Activated naive CD8-positive, alpha-beta T cell treated with anti-CD3 and anti-CD28 coated beads, Interleukin-2, amount 50 U/mL, for 24 hours (primary cell): ENCODE results near the gene WTIP.
"Not testable (repeated sequence)": the region's sequence is repeated elsewhere in the genome, so short reads cannot be mapped to it uniquely, and the experiment has no call there.

Experiments used
- ATAC-seq: fragments of 150-1000 bp; cut with Tn5 transposase; one replicate; pipeline ENCODE4 v1.10.0; 2021
- DNase-seq: peaks from one replicate; pipeline ENCODE4 v3.0.0; 2021
- H3K27ac Mint-ChIP-seq: one replicate; pipeline ENCODE4 v1.8.0; 2021; ENCODE audit warnings: mild to moderate bottlenecking, mixed read lengths
- H3K27me3 Mint-ChIP-seq: one replicate; pipeline ENCODE4 v1.8.0; 2021; ENCODE audit warnings: mixed read lengths
- H3K36me3 Mint-ChIP-seq: one replicate; pipeline ENCODE4 v1.8.0; 2021; ENCODE audit warnings: low read depth, mixed read lengths
- H3K4me1 Mint-ChIP-seq: one replicate; pipeline ENCODE4 v1.8.0; 2021; ENCODE audit warnings: mixed read lengths
- H3K4me3 Mint-ChIP-seq: one replicate; pipeline ENCODE4 v1.8.0; 2021; ENCODE audit warnings: mild to moderate bottlenecking, moderate library complexity, mixed read lengths
- H3K9me3 Mint-ChIP-seq: one replicate; pipeline ENCODE4 v1.8.0; 2021; ENCODE audit warnings: mixed read lengths

The WTIP gene

DNA sequence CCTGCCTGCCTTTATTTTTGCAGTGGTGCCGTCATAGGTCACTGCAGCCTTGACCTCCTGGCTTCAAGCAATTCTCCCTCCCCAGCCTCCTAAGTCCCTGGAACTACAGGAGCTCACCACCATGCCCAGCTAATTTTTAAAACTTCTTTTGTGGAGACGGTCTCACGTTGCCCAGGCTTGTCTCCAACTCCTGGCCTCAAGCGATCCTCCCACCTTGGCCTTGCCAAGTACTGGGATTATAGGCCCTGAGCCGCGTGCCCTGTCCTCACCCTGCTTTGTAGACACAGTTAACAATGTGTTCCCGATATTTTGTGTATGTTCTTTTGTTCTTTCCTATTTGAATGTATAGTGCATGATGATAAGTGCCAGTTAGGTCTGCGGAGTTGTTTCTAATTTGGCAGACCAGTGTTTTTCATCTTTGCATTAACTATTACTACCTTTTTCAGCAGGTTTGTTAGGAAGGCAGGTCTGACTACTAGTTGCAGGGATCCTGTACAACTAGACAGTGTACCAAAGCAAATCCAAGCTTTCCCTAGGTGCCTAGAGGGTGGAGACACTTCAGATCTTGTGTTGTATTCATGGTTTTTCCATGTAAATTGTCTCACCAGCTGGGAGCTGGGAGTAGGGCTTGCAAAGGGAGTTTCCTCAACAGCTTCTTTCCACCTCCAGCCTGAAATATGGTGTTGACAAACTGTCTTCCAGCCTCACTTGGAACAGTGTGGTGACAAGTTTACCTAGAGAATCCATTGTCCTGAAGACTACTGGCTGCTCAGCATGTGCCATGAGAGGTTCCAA is 9.5 kb upstream of the WTIP start:
- Mint-ChIP-seq H3K27me3 (no peaks in the 10 kb centered on the region), H3K36me3 (peaks cover 43% of the 10 kb centered on the region), H3K9me3 (no peaks in the 10 kb centered on the region), H3K27ac (no peak overlapping the region), H3K4me1 (peaks cover 19% of the 10 kb centered on the region), H3K4me3 (no peak overlapping the region)
- no peak for ATAC-seq
- no peak for DNase-seq

DNA sequence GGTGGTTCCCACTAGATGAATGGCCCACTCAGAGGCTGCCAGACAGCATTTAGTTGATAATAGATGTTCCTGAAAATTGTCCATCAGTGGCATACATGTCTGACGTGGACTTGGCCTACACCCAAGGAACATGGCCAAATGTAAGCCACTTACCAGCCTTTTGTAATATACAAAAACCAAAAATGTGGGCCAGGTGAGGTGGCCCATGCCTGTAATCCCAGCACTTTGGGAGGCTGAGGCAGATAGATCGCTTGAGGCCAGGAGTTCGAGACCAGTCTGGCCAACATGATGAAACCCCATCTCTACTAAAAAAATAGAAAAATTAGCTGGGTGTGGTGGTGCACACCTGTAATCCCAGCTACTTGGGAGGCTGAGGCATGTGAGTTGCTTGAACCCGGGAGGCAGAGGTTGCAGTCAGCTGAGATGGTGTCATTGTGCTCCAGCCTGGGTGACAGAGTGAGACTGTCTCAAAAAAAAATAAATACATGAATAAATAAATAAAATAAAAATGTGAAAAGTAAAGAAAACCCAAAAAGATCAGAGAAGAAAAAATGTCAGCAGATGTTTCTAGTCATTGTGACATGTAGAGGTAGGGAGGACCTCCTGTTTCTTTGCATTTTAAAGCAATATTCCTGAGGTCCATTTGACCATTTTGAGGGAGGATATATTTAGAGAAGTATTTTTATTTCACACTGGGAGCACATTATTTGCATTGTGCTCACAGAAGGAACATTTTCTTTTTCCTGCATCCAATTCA is 7.1 kb upstream of the WTIP start:
- Mint-ChIP-seq H3K36me3 (peaks cover 33% of the 10 kb centered on the region), H3K27ac (peak overlapping the region; percentile 72), H3K4me1 (peaks cover 19% of the 10 kb centered on the region), H3K9me3 (no peaks in the 10 kb centered on the region), H3K27me3 (no peaks in the 10 kb centered on the region), H3K4me3 (no peak overlapping the region)
- no peak for DNase-seq
- no peak for ATAC-seq

DNA sequence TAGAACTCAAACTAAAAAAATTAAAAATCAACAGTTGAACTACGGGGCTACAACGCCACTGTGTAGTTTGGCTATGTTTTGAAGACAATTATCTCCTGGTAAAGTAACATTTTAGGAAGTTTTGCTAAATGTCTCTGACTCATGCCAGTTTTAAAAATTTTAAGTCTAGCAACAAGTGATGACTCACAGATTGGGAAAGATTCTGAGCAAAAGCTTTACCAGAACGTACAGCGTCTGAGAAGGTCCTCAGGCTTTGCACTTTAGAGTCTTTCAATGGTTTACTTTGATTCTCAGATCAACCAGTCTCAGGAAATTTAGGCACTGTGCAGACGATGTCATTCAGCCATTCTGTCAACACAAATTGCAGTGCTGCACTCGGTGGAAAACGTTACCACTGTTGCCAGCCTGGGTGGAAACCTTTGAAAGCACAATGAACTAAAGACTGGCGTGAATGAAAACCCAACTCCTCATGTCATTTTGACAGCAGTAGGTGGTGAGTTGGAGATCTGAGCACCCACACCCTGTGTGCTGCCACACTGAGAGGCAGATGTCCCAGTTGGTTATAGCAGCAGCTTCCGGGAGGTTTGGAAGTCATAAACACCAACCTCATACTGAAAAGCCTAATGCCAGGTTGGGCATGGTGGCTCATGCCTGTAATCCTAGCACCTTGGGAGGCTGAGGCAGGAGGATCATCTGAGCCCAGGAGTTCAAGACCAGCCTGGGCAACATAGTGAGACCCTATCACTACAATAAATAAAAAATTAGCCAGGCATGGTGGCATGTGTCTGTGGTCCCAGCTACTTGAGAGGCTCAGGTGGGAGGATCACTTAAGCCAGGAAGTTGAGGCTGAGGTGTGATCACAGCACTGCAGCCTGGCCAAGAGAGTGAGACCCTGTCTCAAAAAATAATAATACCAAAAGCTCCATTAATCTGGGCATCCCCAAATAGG is 6.3 kb upstream of the WTIP start:
- peaks cover 19% of the 10 kb centered on the region for H3K4me1 Mint-ChIP-seq
- peak overlapping the region; percentile 72 for H3K27ac Mint-ChIP-seq

DNA sequence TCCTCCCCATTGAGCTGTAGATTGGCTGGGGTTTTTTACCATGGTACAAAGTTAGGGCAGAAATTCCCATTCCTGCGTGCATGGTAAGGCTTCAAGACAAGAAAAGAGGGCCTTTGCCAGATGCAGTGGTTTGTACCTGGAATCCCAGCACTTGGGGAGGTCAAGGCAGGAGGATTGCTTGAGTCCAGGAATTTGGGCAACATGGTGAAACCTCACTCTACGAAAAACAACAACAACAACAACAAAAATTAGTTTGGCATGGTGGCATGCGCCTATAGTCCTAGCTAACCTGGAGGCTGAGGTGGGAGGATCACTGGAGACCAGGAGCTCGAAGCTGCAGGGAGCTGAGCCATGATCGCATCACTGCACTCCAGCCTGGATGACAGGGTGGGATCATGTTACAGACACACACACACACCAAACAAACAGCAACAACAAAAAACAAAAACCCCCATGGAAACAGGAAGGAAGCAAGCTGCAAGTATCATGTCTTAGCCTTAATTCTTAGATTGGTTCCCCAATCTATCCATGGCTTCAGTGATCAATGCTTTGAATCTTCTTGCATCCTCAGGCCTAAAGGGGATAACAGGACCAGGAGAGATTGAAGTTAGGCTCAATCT is 5.5 kb upstream of the WTIP start:
- no peak for DNase-seq
- Mint-ChIP-seq H3K27ac (no peak overlapping the region), H3K4me3 (no peak overlapping the region), H3K9me3 (no peaks in the 10 kb centered on the region), H3K4me1 (peaks cover 19% of the 10 kb centered on the region), H3K36me3 (peaks cover 24% of the 10 kb centered on the region), H3K27me3 (peaks cover 13% of the 10 kb centered on the region)
- ATAC-seq = no peak

More for the DNA sequence above, 6.3 kb upstream of the WTIP start:
- no peak overlapping the region for H3K4me3 Mint-ChIP-seq
- peaks cover 27% of the 10 kb centered on the region for H3K36me3 Mint-ChIP-seq
- DNase-seq = peak; percentile 15
- no peaks in the 10 kb centered on the region for H3K9me3 Mint-ChIP-seq
- ATAC-seq = peak; percentile 81
- H3K27me3 Mint-ChIP-seq = peaks cover 5% of the 10 kb centered on the region

DNA sequence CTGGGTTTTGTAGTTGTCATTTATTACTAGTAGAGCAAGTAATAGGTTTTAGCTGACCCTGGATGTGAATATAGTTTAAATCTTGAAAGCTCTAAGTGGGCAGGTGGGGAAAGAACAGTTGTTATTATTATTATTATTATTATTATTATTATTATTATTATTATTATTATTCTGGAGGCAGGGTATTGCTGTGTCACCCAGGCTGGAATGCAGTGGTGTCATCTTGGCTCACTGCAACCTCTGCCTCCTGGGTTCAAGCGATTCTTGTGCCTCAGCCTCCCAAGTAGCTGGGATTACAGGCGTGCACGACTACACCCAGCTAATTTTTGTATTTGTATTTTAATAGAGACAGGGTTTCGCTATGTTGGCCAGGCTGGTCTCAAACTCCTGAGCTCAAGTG is 3.1 kb upstream of the WTIP start:
- Mint-ChIP-seq H3K27me3 (peaks cover 24% of the 10 kb centered on the region), H3K4me1 (peaks cover 22% of the 10 kb centered on the region)
- H3K9me3 Mint-ChIP-seq, ATAC-seq, H3K4me3 Mint-ChIP-seq, DNase-seq, H3K36me3 Mint-ChIP-seq, H3K27ac Mint-ChIP-seq: not testable (repeated sequence)

DNA sequence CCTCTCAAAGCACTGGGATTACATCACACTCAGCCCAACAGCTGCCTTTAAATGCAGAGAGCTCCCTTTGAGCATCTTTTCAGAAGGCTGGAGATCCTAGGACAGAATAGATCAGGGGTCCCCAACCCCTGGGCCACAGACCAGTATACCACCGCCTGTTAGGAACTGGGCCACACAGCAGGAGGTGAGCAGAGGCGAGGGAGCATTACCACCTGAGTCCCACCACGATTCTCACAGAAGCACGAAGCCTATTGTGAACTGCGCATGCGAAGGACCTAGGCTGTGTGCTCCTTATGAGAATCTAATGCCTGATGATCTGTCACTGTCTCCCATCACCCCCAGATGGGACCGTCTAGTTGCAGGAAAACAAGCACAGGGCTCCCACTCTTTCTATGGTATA is 2.2 kb upstream of the WTIP start:
- peaks cover 22% of the 10 kb centered on the region for H3K4me1 Mint-ChIP-seq
- H3K36me3 Mint-ChIP-seq = peaks cover 6% of the 10 kb centered on the region
- DNase-seq (no peak), ATAC-seq (no peak)
- no peak overlapping the region for H3K4me3 Mint-ChIP-seq
- no peak overlapping the region for H3K27ac Mint-ChIP-seq
- peaks cover 31% of the 10 kb centered on the region for H3K27me3 Mint-ChIP-seq
- H3K9me3 Mint-ChIP-seq = no peaks in the 10 kb centered on the region

DNA sequence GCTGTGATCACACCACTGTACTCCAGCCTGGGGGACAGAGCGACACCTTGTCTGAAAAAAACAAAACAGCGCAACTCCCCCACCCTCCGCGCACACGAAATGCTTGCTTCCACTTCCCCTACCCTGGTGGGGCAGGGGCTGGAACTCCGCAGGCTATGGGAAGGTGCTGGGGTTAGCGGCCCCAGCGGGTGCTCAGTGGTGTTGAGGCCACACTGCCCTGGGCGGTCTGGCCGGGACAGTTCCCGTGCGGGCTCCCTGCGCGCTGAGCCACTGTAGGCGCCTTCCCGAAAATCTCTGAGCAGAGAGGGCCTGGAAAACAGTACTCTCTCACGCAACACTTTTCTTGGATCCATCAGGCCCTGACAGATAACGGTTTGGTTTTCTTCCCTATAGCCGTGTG is 1.1 kb upstream of the WTIP start:
- peaks cover 12% of the 10 kb centered on the region for H3K4me1 Mint-ChIP-seq

DNA sequence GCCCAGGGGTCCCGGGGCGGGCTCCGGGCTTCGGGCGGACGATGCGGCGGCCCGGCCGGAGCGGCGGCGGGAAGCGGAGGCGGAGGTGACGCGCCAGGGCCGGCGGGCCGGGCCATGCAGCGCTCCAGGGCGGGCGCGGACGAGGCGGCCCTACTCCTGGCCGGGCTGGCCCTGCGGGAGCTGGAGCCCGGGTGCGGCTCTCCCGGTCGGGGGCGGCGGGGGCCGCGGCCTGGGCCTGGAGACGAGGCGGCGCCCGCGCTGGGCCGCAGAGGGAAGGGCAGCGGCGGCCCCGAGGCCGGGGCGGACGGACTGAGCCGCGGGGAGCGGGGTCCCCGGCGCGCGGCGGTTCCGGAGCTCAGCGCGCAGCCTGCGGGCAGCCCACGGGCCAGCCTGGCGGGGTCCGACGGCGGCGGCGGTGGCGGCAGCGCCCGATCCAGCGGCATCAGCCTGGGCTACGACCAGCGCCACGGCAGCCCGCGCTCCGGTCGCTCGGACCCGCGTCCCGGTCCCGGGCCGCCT is 362 bp downstream of the WTIP start:
- H3K27ac Mint-ChIP-seq = no peak overlapping the region
- no peaks in the 10 kb centered on the region for H3K36me3 Mint-ChIP-seq
- no peak overlapping the region for H3K4me3 Mint-ChIP-seq
- no peak for ATAC-seq
- peaks cover 48% of the 10 kb centered on the region for H3K27me3 Mint-ChIP-seq
- H3K9me3 Mint-ChIP-seq = no peaks in the 10 kb centered on the region
- no peak for DNase-seq
- H3K4me1 Mint-ChIP-seq = peaks cover 5% of the 10 kb centered on the region

More for the DNA sequence above, 1.1 kb upstream of the WTIP start:
- H3K36me3 Mint-ChIP-seq = no peaks in the 10 kb centered on the region
- ATAC-seq (no peak), DNase-seq (no peak)
- no peaks in the 10 kb centered on the region for H3K9me3 Mint-ChIP-seq
- peaks cover 38% of the 10 kb centered on the region for H3K27me3 Mint-ChIP-seq
- no peak overlapping the region for H3K27ac Mint-ChIP-seq
- no peak overlapping the region for H3K4me3 Mint-ChIP-seq

DNA sequence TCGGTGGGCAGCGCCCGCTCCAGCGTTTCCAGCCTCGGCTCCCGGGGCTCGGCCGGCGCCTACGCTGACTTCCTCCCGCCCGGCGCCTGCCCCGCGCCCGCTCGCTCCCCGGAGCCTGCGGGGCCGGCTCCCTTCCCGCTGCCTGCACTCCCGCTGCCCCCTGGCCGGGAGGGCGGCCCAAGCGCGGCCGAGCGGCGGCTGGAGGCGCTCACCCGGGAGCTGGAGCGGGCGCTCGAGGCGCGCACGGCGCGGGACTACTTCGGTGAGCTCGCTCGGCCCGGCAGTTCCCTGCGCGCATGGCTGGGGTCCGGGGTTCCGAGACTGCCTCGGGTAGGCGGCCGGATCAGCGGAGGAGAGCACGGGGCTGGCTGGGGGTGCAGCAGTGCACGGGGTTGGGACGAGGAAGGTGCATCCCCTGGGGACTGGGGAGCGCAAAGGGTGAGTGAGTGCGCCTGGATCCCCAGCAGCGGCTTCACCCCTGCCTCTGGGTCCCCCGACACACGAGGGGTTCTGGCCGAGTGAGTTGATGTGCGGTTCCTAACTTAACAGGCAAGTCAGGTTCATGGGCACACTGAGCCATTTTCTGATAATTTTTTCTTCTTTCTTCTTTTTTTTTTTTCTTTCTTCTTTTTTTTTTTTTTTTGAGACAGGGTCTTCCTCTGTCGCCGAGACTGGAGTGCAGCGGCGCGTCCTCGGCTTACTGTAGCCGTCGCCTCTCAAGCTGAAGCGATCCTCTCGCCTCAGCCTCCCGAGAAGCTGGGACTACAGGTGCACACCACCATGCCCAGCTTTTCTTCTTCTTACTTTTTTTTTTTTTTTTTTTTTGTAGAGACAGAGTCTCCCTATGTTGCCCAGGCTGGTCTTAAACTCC is 1.1 kb downstream of the WTIP start:
- no peaks in the 10 kb centered on the region for H3K9me3 Mint-ChIP-seq
- H3K27me3 Mint-ChIP-seq = peaks cover 51% of the 10 kb centered on the region
- H3K4me1 Mint-ChIP-seq = peaks cover 5% of the 10 kb centered on the region
- no peak for DNase-seq
- H3K4me3 Mint-ChIP-seq = peak overlapping the region; percentile 24
- no peak overlapping the region for H3K27ac Mint-ChIP-seq
- no peak for ATAC-seq
- H3K36me3 Mint-ChIP-seq = no peaks in the 10 kb centered on the region

DNA sequence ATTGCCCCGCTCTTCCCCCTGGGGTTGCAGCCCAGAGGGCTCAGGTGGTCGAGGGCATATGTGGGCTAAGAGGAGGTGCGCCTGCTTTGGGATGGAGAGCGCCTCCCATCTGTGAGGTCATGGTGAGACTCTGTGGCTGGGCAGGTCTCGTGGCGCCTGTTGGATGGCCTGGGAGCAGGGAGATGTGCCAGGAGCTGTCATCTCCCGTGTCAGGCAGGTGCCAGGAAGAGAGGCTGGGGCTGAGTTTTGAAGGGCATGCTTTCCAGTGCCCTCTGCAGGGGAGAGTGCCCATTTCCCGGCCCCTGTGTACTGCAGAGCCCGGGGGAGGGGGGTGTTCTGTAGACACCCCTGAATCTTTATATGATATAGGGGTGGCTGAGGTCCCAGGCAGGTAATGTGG is 2.8 kb downstream of the WTIP start:
- H3K27me3 Mint-ChIP-seq = peaks cover 51% of the 10 kb centered on the region
- no peak overlapping the region for H3K4me3 Mint-ChIP-seq
- no peaks in the 10 kb centered on the region for H3K9me3 Mint-ChIP-seq

DNA sequence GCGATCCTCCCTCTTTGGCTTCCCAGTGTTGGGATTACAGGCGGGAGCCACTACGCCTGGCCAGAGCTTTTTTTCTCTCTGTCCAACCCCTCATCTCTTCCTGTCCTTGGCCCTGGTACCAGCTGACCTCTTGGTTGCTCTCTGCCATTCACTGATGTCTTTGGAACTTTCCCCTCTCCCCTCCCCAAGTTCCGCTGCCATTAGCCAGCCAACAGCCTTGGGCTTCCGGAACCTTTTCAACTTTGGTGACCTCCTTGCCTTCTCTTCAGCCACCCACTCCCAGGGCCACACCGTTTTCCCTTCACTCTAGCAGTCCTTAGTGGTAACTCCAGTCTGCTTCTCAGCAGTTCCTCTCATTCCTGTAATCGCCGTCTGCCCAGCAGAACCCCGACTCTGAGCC is 4.3 kb downstream of the WTIP start:
- no peaks in the 10 kb centered on the region for H3K36me3 Mint-ChIP-seq
- H3K4me3 Mint-ChIP-seq = no peak overlapping the region
- H3K4me1 Mint-ChIP-seq = peaks cover 5% of the 10 kb centered on the region
- peaks cover 40% of the 10 kb centered on the region for H3K27me3 Mint-ChIP-seq
- no peak for ATAC-seq
- H3K27ac Mint-ChIP-seq = no peak overlapping the region
- H3K9me3 Mint-ChIP-seq = no peaks in the 10 kb centered on the region
- DNase-seq = no peak

More for the DNA sequence above, 2.8 kb downstream of the WTIP start:
- DNase-seq (no peak), ATAC-seq (no peak)
- Mint-ChIP-seq H3K27ac (no peak overlapping the region), H3K4me1 (peaks cover 5% of the 10 kb centered on the region), H3K36me3 (no peaks in the 10 kb centered on the region)

DNA sequence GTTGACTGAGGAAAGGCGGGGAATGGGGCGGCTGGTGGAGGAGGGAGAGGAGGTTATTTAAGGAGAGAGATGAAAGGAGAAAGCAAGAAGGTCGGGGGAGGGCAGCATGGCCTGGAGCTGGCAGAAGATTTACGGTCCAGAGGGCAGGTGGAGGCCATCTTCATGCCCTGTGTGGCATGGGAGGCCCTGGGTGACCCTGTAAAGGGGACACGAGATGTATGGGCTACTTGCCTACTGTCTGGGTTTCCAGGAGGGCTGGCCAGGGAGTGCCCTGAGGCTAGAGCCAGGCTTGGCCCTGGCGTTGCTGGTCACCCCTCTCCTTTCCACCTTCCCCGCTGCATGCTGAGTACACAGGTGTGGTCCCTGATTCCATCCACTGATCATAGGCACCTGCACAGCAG is 6.1 kb downstream of the WTIP start:
- H3K27ac Mint-ChIP-seq = no peak overlapping the region
- H3K9me3 Mint-ChIP-seq = no peaks in the 10 kb centered on the region
- DNase-seq (no peak), ATAC-seq (no peak)
- H3K4me1 Mint-ChIP-seq = peaks cover 5% of the 10 kb centered on the region
- no peak overlapping the region for H3K4me3 Mint-ChIP-seq
- H3K27me3 Mint-ChIP-seq = peaks cover 35% of the 10 kb centered on the region
- no peaks in the 10 kb centered on the region for H3K36me3 Mint-ChIP-seq

DNA sequence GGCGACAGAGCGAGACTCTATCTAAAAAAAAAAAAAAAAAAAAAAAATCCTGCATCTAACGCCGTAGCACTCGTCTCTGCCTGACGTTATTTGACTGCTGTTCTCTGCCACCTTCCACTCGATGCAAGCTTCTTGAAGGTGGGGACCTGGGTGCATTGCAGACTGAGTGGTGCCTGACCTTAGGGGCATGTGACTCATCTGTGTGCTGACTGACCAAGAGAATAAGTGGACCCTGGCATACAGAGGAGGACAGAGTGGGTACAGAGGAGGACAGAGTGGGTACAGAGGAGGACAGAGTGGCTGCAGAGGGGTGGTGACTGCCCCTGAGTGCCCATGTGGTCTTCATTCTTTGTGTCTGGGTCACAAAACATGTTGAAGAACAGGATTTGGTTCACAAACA is 7.6 kb downstream of the WTIP start:
- Mint-ChIP-seq H3K4me1 (no peaks in the 10 kb centered on the region), H3K27ac (no peak overlapping the region), H3K9me3 (no peaks in the 10 kb centered on the region), H3K36me3 (no peaks in the 10 kb centered on the region), H3K27me3 (peaks cover 22% of the 10 kb centered on the region), H3K4me3 (no peak overlapping the region)
- ATAC-seq = no peak
- DNase-seq = no peak
